Right kidney (tissue), 1 donor: Measurements from ENCODE around the gene ST7L.

ENCODE experiments used
- DNase-seq: peaks from one replicate; pipeline ENCODE4 v3.0.0-alpha.2; 2016

The ST7L gene

DNA sequence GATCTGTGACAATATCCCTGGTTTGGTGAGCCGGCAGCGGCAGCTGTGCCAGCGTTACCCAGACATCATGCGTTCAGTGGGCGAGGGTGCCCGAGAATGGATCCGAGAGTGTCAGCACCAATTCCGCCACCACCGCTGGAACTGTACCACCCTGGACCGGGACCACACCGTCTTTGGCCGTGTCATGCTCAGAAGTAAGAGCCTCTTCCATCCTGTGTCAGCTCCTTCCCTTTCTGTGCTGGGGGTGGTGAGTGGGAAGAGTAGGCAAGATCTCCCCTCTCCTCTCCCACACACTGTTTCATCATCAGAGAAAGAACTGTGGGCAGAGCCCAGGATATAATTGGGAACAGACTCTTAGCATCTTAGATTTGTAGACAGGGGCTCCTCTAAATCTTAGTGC lies 104.0 kb downstream of the ST7L start:
- DNase-seq: no peak

- no peak for DNase-seq
Observed at GRCh38 chr1:112513112-112513870, 105.7 kb downstream of the ST7L start.

DNA sequence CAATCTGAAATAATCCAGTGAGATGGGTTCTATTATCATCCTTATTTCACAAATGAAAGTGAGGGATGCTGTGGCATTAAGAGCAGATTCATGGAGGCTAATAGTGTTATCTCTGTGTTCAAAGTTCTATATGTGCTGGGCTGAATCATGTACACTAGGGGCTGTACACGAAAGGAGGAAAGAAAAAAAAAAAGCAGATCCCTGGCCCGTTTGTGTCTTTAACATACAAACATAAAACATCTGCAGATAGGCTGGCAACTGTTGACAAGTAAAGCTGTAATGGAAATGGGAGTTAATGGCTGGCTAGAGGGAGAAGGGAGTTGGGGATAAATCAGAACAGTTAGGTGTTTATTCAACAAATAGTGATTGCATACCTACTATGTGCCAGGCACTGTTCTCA lies 107.0 kb downstream of the ST7L start:
- DNase-seq: no peak

DNA sequence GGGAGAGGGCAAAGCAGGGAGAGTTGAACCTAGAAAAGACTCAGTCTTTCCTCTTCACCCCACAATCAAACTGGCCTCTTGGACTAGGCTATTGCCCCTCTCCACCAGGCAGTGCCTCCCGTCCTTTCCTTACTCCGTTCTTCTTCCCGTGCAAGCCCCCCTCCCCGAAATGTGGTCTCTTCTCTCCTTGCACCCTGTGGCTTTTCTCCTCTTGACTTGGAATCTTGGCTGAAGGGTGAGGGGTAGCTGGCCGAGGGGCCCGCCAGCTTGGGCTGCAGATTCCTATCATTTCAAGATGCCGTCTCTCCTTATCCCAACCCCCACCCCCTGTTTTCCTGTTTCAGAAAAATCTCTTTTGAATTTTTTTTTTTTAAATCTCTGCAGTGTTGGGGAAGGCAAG lies 108.6 kb downstream of the ST7L start:
- no peak for DNase-seq

GRCh38 chr1:112509660-112510178 lies 109.2 kb downstream of the ST7L start:
- no peak for DNase-seq

- DNase-seq: peak; percentile 67
Observed at GRCh38 chr1:112509005-112509659, 109.8 kb downstream of the ST7L start.

DNA sequence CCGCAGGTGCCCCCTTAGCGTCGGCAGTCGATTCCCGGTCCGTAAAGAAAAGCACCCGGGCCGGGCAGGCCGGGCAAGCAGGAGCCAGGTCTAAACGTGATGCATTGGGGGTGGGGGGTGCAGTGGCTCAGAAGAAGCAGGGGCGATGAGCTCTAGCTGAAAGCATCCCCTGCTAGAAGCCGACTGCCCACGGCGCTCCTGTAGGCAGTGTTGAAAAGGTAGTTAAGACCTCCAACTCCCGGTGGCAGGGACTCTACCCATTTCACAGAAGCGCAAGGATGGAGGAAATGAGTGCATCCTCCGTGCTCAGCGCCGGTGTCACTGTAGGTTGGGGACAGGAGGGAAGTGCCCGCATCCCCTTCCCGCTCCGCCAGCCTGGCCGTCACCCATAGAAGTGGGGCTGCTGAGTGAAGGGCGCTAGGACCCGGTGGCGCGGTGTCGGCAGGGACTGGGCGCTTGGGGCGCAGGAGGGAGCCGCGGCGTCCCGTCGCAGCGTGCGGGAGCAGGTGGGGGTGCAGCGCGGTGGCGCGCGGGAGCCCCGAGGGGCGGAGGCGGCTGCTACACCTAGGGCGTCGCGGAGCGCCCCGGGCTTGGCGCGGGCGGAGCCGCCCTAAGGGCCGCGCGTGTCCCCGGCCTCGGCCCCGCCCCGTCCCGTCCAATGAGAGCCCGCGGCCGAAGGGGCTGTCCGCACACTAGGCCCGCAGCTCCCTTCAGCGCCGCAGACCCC lies 110.5 kb downstream of the ST7L start, which contains the start of gene WNT2B:
TSS of gene WNT2B (plus strand) at position 688 of the 727 bp plus-strand sequence. CDS start 298 bp downstream, outside the sequence.
- peak; percentile 57 for DNase-seq

DNA sequence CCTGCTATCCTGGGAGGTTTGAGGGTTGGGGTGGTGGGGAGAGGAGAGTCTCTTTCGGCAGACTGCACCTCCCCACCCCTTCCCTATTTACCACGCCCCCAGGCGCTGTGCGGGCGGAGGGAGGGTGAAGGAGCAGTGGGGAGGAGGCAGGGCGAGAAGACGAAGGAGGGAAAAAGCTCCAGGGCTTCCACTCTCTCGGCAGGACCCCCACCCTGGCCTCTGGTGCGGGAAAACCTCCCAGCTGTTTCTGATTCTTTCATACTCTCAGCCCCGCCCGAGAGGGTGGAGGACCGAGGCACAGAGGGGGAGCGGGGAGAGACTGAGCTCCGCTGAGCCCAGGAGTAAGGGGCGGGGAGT lies 111.0 kb downstream of the ST7L start:
- peak; percentile 31 for DNase-seq

- no peak for DNase-seq
Observed at GRCh38 chr1:112507336-112507735, 111.6 kb downstream of the ST7L start.

DNA sequence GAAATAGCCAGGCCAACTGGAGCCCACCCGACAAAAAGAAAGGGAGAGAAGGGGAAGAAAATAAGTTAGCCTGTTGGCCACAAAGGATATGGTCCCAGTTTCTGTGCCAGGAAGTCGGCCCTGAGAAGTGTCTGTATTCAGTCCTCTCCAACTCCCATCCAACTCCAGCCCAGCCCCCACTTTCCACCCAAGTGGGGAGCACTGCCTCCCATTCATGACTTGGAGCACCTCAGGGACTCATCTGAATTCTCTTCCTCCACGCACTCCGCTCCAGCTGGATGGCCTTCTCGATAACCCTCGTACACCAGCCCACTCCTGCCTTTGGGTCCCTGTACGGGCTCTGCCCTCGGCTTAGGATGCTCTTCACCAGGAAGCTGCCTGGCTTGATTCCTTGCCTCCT lies 112.2 kb downstream of the ST7L start:
- DNase-seq: no peak

- DNase-seq: no peak
Observed at GRCh38 chr1:112506306-112506705, 112.6 kb downstream of the ST7L start.

DNA sequence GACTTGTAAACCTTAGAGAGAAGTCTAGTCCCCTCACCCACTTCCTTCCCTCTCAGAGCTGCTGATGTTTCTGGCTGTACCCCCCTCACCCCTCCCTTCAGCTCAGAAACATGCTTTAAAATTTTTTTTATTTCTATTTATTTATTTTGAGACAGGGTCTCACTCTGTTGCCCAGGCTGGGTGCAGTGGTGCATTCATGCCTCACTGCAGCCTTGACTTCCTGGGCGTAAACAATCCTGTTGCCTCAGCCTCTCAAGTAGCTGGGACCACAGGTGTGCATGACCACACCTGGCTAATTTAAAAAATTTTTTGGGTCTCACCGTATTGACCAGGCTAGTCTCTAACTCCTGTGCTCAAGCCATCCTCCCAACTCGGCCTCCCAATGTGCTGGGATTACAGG lies 113.1 kb downstream of the ST7L start:
- DNase-seq: no peak

GRCh38 chr1:112505400-112505785 lies 113.5 kb downstream of the ST7L start:
- DNase-seq: no peak

- DNase-seq: no peak
Observed at GRCh38 chr1:112504661-112505399, 114.1 kb downstream of the ST7L start.

DNA sequence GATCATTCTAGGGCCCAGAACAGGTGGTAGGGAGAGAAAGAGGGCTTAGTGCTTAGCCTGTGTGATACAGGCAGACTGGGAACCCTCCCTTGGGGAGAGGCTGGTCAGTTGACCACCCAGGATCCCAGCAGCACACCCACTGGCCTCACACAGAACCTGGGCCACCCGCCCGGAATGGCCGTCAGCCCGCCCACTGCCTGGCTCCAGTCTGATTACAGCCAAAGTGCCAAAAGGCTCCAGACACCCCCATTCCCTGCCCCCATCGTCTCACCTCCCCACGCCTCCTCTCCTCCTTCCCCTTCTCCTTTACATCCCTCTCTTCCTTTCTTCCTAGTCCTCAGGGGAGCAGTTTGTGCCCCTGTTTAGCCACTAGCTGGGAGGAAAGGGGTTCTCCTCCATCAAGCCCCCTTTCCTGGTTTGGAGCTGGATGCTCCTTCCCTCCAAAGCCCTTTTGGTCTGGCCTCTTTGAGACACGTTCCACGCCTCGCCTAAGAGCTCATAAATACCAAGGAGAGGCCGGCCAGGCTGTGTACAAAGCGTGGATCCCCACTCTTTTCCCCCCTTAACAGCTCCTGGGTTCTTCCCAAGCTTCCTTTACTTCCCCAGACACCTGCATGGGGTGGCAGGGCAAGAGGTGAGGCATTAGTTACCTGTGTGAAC lies 114.8 kb downstream of the ST7L start:
- DNase-seq: no peak

DNA sequence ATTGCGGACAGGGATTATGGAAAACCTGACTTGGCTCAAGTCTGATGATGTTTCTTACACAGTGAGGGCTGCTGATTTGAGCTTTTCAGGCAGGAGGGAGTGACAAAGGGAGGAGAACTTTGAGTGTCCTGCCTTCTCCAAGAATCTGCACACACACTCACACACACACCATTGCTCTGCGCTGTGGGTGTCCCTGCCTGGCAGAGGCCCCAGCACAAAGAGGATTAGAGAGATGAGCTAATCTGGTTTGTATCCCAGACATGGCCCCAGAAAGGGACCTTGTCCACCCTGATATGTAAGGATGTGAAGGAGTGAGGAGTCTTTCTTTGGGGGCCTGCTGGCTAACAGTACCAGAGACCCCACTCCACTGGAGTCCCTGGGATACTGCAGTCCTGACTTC lies 116.1 kb downstream of the ST7L start:
- DNase-seq: no peak

GRCh38 chr1:112501810-112502641 lies 116.9 kb downstream of the ST7L start:
- peak; percentile 76 for DNase-seq

DNA sequence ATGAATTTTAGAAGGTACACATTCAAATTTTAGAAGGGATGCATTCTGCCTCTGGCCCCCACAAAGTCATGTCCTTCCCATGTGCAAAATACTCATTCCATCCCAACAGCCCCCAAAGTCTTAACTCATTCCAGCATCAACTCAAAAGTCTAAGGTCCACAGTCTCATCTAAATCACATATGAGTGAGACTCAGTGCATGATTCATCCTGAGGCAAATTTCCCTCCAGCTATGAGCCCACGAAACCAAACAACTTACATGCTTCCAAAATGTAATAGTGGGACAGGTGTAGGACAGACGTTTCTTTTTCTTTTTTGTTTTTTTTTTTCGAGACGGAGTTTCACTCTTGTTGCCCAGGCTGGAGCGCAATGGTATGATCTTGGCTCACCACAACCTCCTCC lies 122.7 kb downstream of the ST7L start:
- DNase-seq: no peak

GRCh38 chr1:112493351-112493750 lies 125.6 kb downstream of the ST7L start:
- DNase-seq: no peak

DNA sequence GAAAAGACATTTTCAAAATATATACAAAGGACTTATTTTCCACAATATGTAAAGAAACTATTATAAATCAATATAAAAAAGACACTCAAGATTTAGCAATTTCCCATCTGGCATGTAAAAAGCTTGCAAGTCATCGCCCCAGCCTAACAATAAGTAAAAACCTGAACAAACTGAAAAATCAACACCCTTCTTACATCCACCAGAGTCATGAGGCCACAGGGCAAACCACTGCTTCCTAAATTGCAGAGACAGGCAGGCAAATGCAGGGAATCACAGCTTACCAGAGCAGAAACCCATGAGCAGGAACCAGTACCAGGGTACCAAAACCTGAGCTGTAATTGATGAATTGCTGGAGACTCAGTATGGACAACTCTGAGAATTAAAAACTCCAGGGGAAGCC lies 126.9 kb downstream of the ST7L start:
- DNase-seq: no peak

GRCh38 chr1:112488141-112488540 lies 130.8 kb downstream of the ST7L start:
- no peak for DNase-seq
